Measurements from ENCODE around the gene SLC12A7. TPM values are rescaled to one million over a fixed set of nuclear protein-coding genes. Genes with fewer than 3 reads are reported as not detected.

The SLC12A7 gene
- 24.5 TPM for total RNA-seq (ENCODE audit: unreplicated experiment)
- long read RNA-seq, partial matches to known transcripts: 2 of 2 reads
- long read RNA-seq, other reads (novel, unspliced or antisense): 0 of 2 reads

DNA sequence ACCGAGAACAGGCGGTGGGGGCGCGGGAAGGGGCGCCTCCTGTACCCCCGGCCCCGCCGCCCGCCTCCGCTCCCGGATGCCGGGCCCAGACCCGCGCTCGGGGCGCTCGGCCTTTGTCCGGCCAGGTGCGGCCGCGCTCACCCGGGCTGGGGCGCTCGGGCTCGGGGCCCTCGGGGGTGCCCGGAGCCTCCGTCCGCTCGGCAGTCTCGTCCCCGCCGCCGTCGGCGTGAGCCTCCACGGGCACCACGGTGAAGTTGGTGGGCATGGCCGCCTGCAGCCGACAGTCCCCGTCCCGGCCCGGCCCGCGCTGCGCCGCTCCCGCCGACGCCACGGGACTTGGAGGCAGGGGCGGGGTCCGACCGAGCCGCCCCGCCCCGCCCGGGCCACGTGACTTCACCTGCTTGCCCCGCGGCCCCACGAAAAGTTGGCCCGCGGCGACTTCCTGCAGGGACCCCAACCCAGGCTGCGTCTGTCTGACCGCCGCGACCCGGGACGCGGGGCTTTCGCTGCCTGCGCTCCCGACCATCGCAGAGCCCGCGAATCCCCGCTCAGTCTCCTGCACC is at the start of gene SLC12A7:
TSS of gene SLC12A7 (minus strand) at position 337 of the 563 bp plus-strand sequence. CDS start at position 265, 72 bp downstream.
- peaks cover 13% of the 10 kb centered on the region for H3K27me3 Mint-ChIP-seq (ENCODE audit: unreplicated experiment)
- TF ChIP-seq, protein P1, sequence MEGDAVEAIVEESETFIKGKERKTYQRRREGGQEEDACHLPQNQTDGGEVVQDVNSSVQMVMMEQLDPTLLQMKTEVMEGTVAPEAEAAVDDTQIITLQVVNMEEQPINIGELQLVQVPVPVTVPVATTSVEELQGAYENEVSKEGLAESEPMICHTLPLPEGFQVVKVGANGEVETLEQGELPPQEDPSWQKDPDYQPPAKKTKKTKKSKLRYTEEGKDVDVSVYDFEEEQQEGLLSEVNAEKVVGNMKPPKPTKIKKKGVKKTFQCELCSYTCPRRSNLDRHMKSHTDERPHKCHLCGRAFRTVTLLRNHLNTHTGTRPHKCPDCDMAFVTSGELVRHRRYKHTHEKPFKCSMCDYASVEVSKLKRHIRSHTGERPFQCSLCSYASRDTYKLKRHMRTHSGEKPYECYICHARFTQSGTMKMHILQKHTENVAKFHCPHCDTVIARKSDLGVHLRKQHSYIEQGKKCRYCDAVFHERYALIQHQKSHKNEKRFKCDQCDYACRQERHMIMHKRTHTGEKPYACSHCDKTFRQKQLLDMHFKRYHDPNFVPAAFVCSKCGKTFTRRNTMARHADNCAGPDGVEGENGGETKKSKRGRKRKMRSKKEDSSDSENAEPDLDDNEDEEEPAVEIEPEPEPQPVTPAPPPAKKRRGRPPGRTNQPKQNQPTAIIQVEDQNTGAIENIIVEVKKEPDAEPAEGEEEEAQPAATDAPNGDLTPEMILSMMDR (IDR thresholded peaks at IDR 0.05; ENCODE audit: unreplicated experiment): no peak
- no peaks in the 10 kb centered on the region for H3K9me3 Mint-ChIP-seq (ENCODE audit: unreplicated experiment)
- H3K4me1 Mint-ChIP-seq (ENCODE audit: unreplicated experiment): no peaks in the 10 kb centered on the region
- H3K36me3 Mint-ChIP-seq (ENCODE audit: low read depth, unreplicated experiment): no peaks in the 10 kb centered on the region
- DNase-seq (ENCODE audit: low spot score): peak; percentile 55
- peak within 1 kb of the TSS; percentile 84 for H3K4me3 Mint-ChIP-seq (ENCODE audit: unreplicated experiment)
- no peak within 1 kb of the TSS for H3K27ac Mint-ChIP-seq (ENCODE audit: unreplicated experiment)

DNA sequence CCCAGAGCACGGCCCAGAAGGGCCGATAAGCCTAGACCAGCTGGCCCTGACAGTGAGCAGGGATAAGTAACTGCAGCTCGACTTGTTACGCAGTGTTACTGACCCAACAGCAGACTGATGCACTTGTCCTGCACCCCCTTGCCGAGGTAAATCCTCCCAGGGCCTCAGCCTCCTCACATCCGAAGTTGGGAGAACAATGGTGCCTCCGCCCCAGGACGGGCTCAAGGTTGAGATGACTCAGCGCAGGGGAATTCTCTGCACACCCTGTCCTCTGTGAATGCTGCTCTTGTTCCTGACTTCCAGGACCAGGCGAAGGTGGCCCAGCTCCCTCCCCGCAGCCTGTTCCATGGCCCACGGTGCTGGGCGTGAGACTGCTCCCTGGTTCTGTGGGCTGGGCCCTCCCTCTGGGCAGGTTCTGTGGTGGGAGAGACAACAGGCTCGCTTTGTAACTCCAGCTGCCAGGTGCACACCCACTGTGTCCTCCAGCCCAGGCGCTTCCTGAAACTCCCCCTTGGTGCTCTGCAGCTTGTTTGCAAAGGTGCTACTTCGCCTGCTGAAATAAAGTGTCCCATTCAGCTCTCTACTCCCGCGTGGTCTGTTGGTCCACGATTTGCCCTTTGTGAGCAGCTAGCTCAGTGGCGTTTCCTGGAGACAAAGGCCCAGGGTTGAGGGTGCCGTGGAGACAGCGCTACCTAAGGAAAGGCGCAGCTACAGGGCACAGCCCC is 49.4 kb upstream of the SLC12A7 start:
- peaks cover 11% of the 10 kb centered on the region for H3K27me3 Mint-ChIP-seq (ENCODE audit: unreplicated experiment)

DNA sequence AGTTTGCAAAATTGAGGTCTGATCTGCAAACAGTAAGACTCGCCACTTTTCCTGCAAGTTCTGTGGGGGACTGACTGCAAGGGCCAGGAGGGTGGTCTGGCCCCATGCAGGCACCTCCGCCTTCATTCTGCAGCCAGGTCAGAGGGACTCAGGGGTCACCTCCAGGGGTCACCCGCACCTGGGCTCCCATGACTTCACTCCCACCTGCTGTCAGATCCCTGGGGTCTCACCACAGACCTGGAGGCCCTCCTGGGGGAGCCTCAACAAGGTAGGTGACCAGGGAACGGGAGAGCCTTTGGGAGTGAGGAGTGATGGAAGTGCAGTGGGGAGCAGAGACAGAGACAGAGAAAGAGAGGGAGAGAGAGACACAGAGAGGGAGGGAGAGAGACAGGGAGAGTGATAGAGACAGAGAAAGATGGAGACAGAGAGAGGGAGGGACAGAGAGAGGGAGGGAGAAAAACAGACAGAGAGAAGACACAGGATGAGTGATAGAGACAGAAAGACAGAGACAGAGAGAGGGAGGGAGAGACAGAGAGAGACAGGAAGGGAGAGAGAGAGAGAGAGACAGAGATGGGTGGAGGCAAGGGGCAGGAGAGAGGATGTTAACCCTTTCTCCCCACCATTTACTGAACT is 48.0 kb upstream of the SLC12A7 start:
- H3K4me3 Mint-ChIP-seq (ENCODE audit: unreplicated experiment): no peak overlapping the region
- H3K27me3 Mint-ChIP-seq (ENCODE audit: unreplicated experiment): peaks cover 11% of the 10 kb centered on the region
- H3K4me1 Mint-ChIP-seq (ENCODE audit: unreplicated experiment): no peaks in the 10 kb centered on the region
- no peak overlapping the region for H3K27ac Mint-ChIP-seq (ENCODE audit: unreplicated experiment)
- peaks cover 8% of the 10 kb centered on the region for H3K36me3 Mint-ChIP-seq (ENCODE audit: low read depth, unreplicated experiment)
- TF ChIP-seq, protein P1 (IDR thresholded peaks at IDR 0.05; ENCODE audit: unreplicated experiment): no peak
- H3K9me3 Mint-ChIP-seq (ENCODE audit: unreplicated experiment): no peaks in the 10 kb centered on the region
- DNase-seq (ENCODE audit: low spot score): no peak

More for the DNA sequence above, 49.4 kb upstream of the SLC12A7 start:
- Mint-ChIP-seq H3K4me3 (ENCODE audit: unreplicated experiment) (no peak overlapping the region), H3K4me1 (ENCODE audit: unreplicated experiment) (no peaks in the 10 kb centered on the region), H3K27ac (ENCODE audit: unreplicated experiment) (no peak overlapping the region), H3K9me3 (ENCODE audit: unreplicated experiment) (no peaks in the 10 kb centered on the region), H3K36me3 (ENCODE audit: low read depth, unreplicated experiment) (peaks cover 8% of the 10 kb centered on the region)
- DNase-seq (ENCODE audit: low spot score): no peak
- TF ChIP-seq, protein P1 (IDR thresholded peaks at IDR 0.05; ENCODE audit: unreplicated experiment): no peak

DNA sequence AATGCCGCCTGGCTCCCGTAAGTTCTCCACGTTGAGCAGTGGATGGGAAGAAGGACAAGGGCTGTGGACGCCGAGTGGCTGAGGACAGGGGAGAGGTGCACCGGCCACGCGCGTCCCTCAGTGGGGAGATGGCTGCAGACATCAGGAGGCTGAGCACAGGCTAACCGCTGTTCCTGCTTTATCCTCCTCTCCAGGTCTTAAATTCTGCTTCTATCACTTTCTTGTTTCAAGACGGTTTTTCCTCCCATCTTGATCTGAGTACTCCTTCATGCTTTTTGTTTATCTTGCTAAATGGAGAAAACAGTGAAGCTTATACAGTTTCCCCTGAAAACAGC is 47.4 kb upstream of the SLC12A7 start:
- peaks cover 3% of the 10 kb centered on the region for H3K4me1 Mint-ChIP-seq (ENCODE audit: unreplicated experiment)
- H3K9me3 Mint-ChIP-seq (ENCODE audit: unreplicated experiment): no peaks in the 10 kb centered on the region
- no peak overlapping the region for H3K4me3 Mint-ChIP-seq (ENCODE audit: unreplicated experiment)
- TF ChIP-seq, protein P1 (IDR thresholded peaks at IDR 0.05; ENCODE audit: unreplicated experiment): no peak
- peaks cover 12% of the 10 kb centered on the region for H3K27me3 Mint-ChIP-seq (ENCODE audit: unreplicated experiment)
- peaks cover 9% of the 10 kb centered on the region for H3K36me3 Mint-ChIP-seq (ENCODE audit: low read depth, unreplicated experiment)
- H3K27ac Mint-ChIP-seq (ENCODE audit: unreplicated experiment): no peak overlapping the region
- no peak for DNase-seq (ENCODE audit: low spot score)
